Caco-2 (cell line): ENCODE results near the gene RAPGEF5. TPM values are rescaled to one million over a fixed set of nuclear protein-coding genes. Genes with fewer than 3 reads are reported as not detected.

Experiments used
- BruUV-seq: library from RNA; stranded (reverse); fragments of 400-500 nt; replicated peaks from 2 replicates; lab custom pipeline; 2021; lab: Mats Ljungman, UMichigan
- CTCF ChIA-PET: fragments of 300-600 bp; sonication (Branson Sonifier 250); formaldehyde crosslinking; loops from one replicate; lab custom pipeline; 2022; ENCODE audit warnings: antibody characterized with exemption; lab: Charles Lee
- POLR2A ChIA-PET: fragments of 300-600 bp; sonication (Branson Sonifier 250); formaldehyde crosslinking; loops from one replicate; lab custom pipeline; 2022; ENCODE audit warnings: antibody characterized with exemption; lab: Charles Lee
- DNase-seq, 2 experiments: peaks; one replicate each; pipeline versions ENCODE4 v3.0.0 to v3.0.0-alpha.2; 2020 to 2022
- H3K27me3 ChIP-seq: replicated peaks from 2 replicates; pipeline ENCODE4 v1.6.0; 2011; ENCODE audit warnings: low read length; ENCODE audit not compliant: control insufficient read depth, insufficient read depth
- H3K36me3 ChIP-seq: 2 replicates; pipeline ENCODE4 v1.5.1; 2011; ENCODE audit warnings: low read length; ENCODE audit not compliant: control insufficient read depth, insufficient read depth
- H3K4me1 ChIP-seq: fragments of 250-450 bp; sonication (Bioruptor Pico); 2 replicates; pipeline ENCODE4 v1.5.1; 2020; ENCODE audit warnings: mild to moderate bottlenecking
- H3K4me3 ChIP-seq: 2 replicates; pipeline ENCODE4 v1.5.1; 2011; ENCODE audit warnings: low read depth, mild to moderate bottlenecking, control low read depth, low read length
- H3K9me3 ChIP-seq: fragments of 250-450 bp; sonication (Bioruptor Pico); 2 replicates; pipeline ENCODE4 v1.5.1; 2020; ENCODE audit warnings: mild to moderate bottlenecking, moderate library complexity
- H3K27ac Mint-ChIP-seq: one replicate; pipeline ENCODE4 v1.8.0; 2022; ENCODE audit warnings: mixed read lengths; ENCODE audit not compliant: unreplicated experiment
- H3K27me3 Mint-ChIP-seq: one replicate; pipeline ENCODE4 v1.8.0; 2022; ENCODE audit warnings: mixed read lengths; ENCODE audit not compliant: insufficient read depth, unreplicated experiment
- H3K36me3 Mint-ChIP-seq: one replicate; pipeline ENCODE4 v1.8.0; 2022; ENCODE audit warnings: mild to moderate bottlenecking, mixed read lengths; ENCODE audit not compliant: insufficient read depth, unreplicated experiment
- H3K4me1 Mint-ChIP-seq: one replicate; pipeline ENCODE4 v1.8.0; 2022; ENCODE audit warnings: low read depth, mixed read lengths; ENCODE audit not compliant: unreplicated experiment
- H3K4me3 Mint-ChIP-seq: one replicate; pipeline ENCODE4 v1.8.0; 2022; ENCODE audit warnings: mild to moderate bottlenecking, moderate library complexity, mixed read lengths; ENCODE audit not compliant: unreplicated experiment
- H3K9me3 Mint-ChIP-seq: one replicate; pipeline ENCODE4 v1.8.0; 2022; ENCODE audit warnings: mixed read lengths; ENCODE audit not compliant: unreplicated experiment
- CTCF ChIP-seq, 2 experiments: fragments of 200-600 bp in 1 of 2; IDR thresholded peaks; 1 replicate in 1 of 2; 2 replicates in 1 of 2; pipeline versions ENCODE4 v1.5.1 to v1.8.0; 2011 to 2022; ENCODE audit warnings: antibody characterized with exemption in 1 of 2, control low read depth in 1 of 2, inconsistent platforms in 1 of 2, low read depth in 1 of 2, low read length in 1 of 2, mild to moderate bottlenecking in 1 of 2, moderate library complexity in 1 of 2; ENCODE audit not compliant: insufficient read depth in 1 of 2, severe bottlenecking in 1 of 2, unreplicated experiment in 1 of 2
- intact Hi-C: fragments of 100-400 bp; cut with micrococcal nuclease; formaldehyde crosslinking; loops from one replicate; pipeline ENCODE4 v1.10.0; 2022; ENCODE audit not compliant: unreplicated experiment
- total RNA-seq: library from RNA; stranded (reverse); gene quantifications from 2 replicates; pipeline ENCODE4 v1.2.3, GENCODE V29; 2022

RAPGEF5 gene
- total RNA-seq, 1 experiment from 2014 or later, result 16.9 TPM

- no peaks in the 10 kb centered on the region for H3K36me3 ChIP-seq
- intact Hi-C loops, result no loop called here
- ChIA-PET CTCF (no interaction called here), POLR2A (no interaction called here)
- Mint-ChIP-seq H3K9me3 (no peaks in the 10 kb centered on the region), H3K27me3 (peaks cover 7% of the 10 kb centered on the region), H3K4me1 (no peaks in the 10 kb centered on the region), H3K27ac (no peak overlapping the region), H3K36me3 (no peaks in the 10 kb centered on the region), H3K4me3 (no peak overlapping the region)
- H3K4me3 ChIP-seq, result no peak overlapping the region
- DNase-seq, result no peak
- no peaks in the 10 kb centered on the region for H3K4me1 ChIP-seq
- BruUV-seq, result no TSS peak
- no peaks in the 10 kb centered on the region; the same call in 1 of the 2 replicates for H3K9me3 ChIP-seq
- no peak for TF ChIP-seq CTCF (IDR thresholded peaks at IDR 0.05; ENCODE audit: insufficient read depth in 1 of 2, low read depth in 1 of 2, low read length in 1 of 2, severe bottlenecking in 1 of 2, unreplicated experiment in 1 of 2)
- no peaks in the 10 kb centered on the region for H3K27me3 ChIP-seq
Measured at GRCh38 chr7:22105550-22105949, 251.4 kb downstream of the RAPGEF5 start.

GRCh38 chr7:22094413-22095342 is 262.3 kb downstream of the RAPGEF5 start:
- H3K4me3 Mint-ChIP-seq, result no peak overlapping the region
- CTCF ChIA-PET, result no interaction called here
- no peaks in the 10 kb centered on the region for H3K36me3 Mint-ChIP-seq
- POLR2A ChIA-PET, result no interaction called here
- H3K27ac Mint-ChIP-seq, result no peak overlapping the region
- H3K4me3 ChIP-seq, result no peak overlapping the region
- peaks cover 7% of the 10 kb centered on the region for H3K4me1 Mint-ChIP-seq
- no peaks in the 10 kb centered on the region for H3K36me3 ChIP-seq
- DNase-seq, result no peak
- no peak for TF ChIP-seq CTCF (IDR thresholded peaks at IDR 0.05; ENCODE audit: insufficient read depth in 1 of 2, low read depth in 1 of 2, low read length in 1 of 2, severe bottlenecking in 1 of 2, unreplicated experiment in 1 of 2)
- H3K4me1 ChIP-seq, result peaks cover 16% of the 10 kb centered on the region
- intact Hi-C loops, result no loop called here
- H3K9me3 Mint-ChIP-seq, result peaks cover 19% of the 10 kb centered on the region
- H3K27me3 ChIP-seq, result no peaks in the 10 kb centered on the region
- H3K9me3 ChIP-seq, result no peaks in the 10 kb centered on the region
- BruUV-seq, result no TSS peak
- no peaks in the 10 kb centered on the region for H3K27me3 Mint-ChIP-seq

GRCh38 chr7:22093936-22094335 is 263.0 kb downstream of the RAPGEF5 start:
- Mint-ChIP-seq H3K4me1 (peaks cover 7% of the 10 kb centered on the region), H3K36me3 (no peaks in the 10 kb centered on the region), H3K9me3 (peaks cover 19% of the 10 kb centered on the region), H3K27ac (no peak overlapping the region), H3K4me3 (no peak overlapping the region), H3K27me3 (no peaks in the 10 kb centered on the region)
- CTCF ChIA-PET, result no interaction called here
- Histone ChIP-seq H3K27me3 (no peaks in the 10 kb centered on the region), H3K4me1 (peaks cover 16% of the 10 kb centered on the region), H3K9me3 (no peaks in the 10 kb centered on the region), H3K4me3 (no peak overlapping the region), H3K36me3 (no peaks in the 10 kb centered on the region)
- no peak for TF ChIP-seq CTCF (IDR thresholded peaks at IDR 0.05; ENCODE audit: insufficient read depth in 1 of 2, low read depth in 1 of 2, low read length in 1 of 2, severe bottlenecking in 1 of 2, unreplicated experiment in 1 of 2)
- no peak for DNase-seq
- no TSS peak for BruUV-seq
- intact Hi-C loops, result no loop called here
- POLR2A ChIA-PET, result no interaction called here
